DMS114 treated with DMSO at 0.1 percent for 48 hours (cell line): ENCODE measurements around the gene PDE4B.

Experiments used
- DNase-seq: peaks from one replicate; lab custom pipeline; 2025; ENCODE audit not compliant: unreplicated experiment; lab: John Stamatoyannopoulos, UW

The PDE4B gene

GRCh38 chr1:65792669-65793358 lies at the start of gene PDE4B:
TSS of gene PDE4B (plus strand) at chr1:65792895.
- no peak for DNase-seq

GRCh38 chr1:65744731-65745130 lies 48.0 kb upstream of the PDE4B start:
- DNase-seq = no peak

- DNase-seq = no peak
Measured at GRCh38 chr1:65751961-65752360, 40.7 kb upstream of the PDE4B start.

GRCh38 chr1:65756616-65757015 lies 36.1 kb upstream of the PDE4B start:
- DNase-seq = no peak

GRCh38 chr1:65757531-65757930 lies 35.2 kb upstream of the PDE4B start:
- DNase-seq = no peak

- no peak for DNase-seq
Measured at GRCh38 chr1:65758128-65758527, 34.6 kb upstream of the PDE4B start.

- no peak for DNase-seq
Measured at GRCh38 chr1:65759516-65759915, 33.2 kb upstream of the PDE4B start.

- DNase-seq = no peak
Measured at GRCh38 chr1:65762081-65762862, 30.4 kb upstream of the PDE4B start.

GRCh38 chr1:65764052-65764451 lies 28.6 kb upstream of the PDE4B start:
- DNase-seq = no peak

GRCh38 chr1:65765631-65766030 lies 27.1 kb upstream of the PDE4B start:
- DNase-seq = no peak

- no peak for DNase-seq
Measured at GRCh38 chr1:65769636-65770035, 23.1 kb upstream of the PDE4B start.

- DNase-seq = no peak
Measured at GRCh38 chr1:65772607-65773006, 20.1 kb upstream of the PDE4B start.

GRCh38 chr1:65773391-65774123 lies 19.1 kb upstream of the PDE4B start:
- DNase-seq = no peak

GRCh38 chr1:65788762-65789161 lies 3.9 kb upstream of the PDE4B start:
- DNase-seq = no peak

GRCh38 chr1:65791396-65791795 lies 1.3 kb upstream of the PDE4B start:
- DNase-seq = no peak

- no peak for DNase-seq
Measured at GRCh38 chr1:65791801-65792668, 660 bp upstream of the PDE4B start.

- DNase-seq = no peak
Measured at GRCh38 chr1:65793359-65793732, 651 bp downstream of the PDE4B start.

GRCh38 chr1:65795311-65795710 lies 2.6 kb downstream of the PDE4B start:
- DNase-seq = no peak

- DNase-seq = no peak
Measured at GRCh38 chr1:65799601-65800000, 6.9 kb downstream of the PDE4B start.

- no peak for DNase-seq
Measured at GRCh38 chr1:65804584-65804983, 11.9 kb downstream of the PDE4B start.

GRCh38 chr1:65812065-65812464 lies 19.4 kb downstream of the PDE4B start:
- no peak for DNase-seq
